ENCODE measurements around the gene DBF4B.

GRCh38 chr17:44663095-44663494, 45.4 kb upstream of the DBF4B start:
- no peak for TF ChIP-seq EZH2 (IDR thresholded peaks at IDR 0.05)
- no peak for TF ChIP-seq POLR2AphosphoS5 (IDR thresholded peaks at IDR 0.05; ENCODE audit: borderline replicate concordance, low read depth, low read length)
- no peak for TF ChIP-seq FOXP2 (optimal IDR thresholded peaks at IDR 0.05; ENCODE audit: control extremely low read depth, extremely low read length, insufficient read depth)
